ENCODE data around the gene EVX2.

The EVX2 gene

GRCh38 chr2:176082824-176083751 is 674 bp downstream of the EVX2 start:
- no peak for DNase-seq (ENCODE audit: low spot score)

DNA sequence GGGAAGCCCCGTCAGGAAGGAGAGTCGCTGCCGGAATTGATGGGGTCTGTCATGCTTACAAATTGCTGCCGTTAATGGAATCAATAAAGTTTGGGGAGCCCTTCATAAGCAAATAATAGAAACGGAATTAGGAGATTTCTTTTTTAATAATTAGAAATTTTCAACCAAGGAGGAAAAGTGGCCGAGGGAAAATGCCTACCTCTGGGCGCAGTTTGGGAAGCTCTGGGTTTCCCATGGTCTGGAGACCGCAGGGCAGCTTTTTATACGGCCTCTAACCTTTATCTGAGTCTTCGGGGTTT is 1.3 kb downstream of the EVX2 start:
- DNase-seq (ENCODE audit: low spot score): no peak

DNA sequence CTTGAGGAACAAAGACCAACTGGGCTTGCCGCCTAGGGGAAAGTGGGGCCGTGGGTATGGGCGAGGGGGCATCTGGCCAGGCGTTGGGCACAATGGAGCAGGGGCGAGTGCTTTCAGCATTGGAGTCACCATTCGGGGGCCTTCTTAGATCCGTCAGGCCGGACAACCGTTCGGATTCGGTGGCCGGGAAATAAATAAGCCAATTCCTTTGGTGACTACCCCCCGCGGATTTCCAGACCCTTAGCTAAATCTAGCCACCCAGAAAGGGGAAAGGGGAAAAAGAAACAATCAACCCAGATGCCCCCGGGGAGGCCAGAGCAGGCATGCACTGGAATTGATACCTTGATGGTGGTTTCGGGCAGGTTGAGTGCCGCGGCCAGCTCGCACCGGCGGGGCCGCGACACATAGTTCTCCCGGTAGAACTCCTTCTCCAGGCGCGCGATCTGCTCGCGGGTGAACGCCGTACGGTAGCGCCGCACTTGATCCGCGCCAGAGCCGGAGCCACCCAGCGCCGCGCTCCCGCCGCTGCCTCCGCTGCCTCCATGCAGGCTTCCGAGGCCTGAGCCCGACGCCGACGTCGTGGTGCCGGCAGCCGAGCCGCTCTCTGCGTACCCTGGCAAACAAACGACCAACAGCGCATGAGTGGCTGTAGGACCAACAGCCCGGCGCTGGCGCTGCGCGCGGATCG is 1.8 kb downstream of the EVX2 start:
- no peak for DNase-seq (ENCODE audit: low spot score)

DNA sequence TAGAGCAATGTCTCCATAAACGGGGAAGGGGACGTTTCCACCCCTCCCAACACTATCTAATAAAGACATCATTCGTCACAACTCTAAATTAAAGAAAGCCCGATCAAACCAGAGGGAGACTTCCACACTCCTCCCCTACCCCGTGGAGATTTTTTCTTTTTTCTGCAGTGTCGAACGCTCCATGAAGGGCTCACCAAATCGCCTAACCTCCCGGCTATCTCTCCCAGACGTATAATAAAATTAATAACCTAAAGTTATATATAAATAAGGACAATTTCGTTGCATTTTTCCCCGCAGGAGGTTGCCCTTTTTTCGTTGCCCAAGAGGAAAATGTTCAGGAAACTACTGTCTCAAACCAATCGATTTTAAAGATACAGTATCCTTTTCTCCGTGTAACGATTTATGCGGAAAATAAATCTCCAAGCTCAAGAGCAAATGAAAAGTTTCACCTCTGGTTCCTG is 2.4 kb downstream of the EVX2 start:
- no peak for DNase-seq (ENCODE audit: low spot score)

DNA sequence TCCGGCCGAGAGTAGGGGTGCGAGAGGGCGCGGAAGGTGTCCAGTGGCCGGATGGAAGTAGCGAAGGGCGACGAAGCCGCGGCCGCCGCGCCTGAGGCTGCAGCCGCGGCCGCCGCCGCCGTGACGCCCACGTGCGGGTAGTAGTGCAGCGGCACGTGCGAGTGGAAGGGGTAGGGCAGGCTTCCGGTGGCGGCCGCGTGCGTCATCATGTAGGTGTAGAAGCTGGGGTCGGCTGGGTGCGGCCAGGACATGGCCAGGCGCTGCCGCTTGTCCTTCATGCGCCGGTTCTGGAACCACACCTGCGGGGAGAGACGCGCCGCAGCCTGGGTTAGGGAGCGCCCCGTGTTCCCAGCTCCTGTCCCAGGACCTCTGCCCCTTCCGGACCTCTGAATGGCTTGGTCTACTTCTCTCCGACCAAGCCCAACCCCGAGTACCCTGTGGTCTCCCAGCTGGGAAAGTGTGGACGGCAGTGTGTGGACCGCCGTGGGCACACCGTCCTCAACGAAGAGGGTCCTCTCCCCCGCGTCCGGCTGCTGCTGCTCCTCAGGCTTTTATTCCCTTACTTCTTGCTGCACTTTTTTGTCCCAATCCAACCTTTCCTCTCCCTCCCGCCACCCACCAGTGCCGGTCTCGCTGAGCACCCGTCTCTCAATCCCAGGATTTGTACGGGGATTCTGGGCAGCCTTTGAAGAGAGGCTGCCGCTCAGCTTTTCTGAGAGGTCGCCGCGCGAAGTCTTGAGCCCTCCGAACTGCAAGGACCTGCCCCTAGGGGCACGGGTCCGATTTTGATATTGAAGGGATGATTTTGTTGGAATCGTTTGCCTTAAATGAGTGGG is 3.0 kb downstream of the EVX2 start:
- DNase-seq (ENCODE audit: low spot score): no peak

DNA sequence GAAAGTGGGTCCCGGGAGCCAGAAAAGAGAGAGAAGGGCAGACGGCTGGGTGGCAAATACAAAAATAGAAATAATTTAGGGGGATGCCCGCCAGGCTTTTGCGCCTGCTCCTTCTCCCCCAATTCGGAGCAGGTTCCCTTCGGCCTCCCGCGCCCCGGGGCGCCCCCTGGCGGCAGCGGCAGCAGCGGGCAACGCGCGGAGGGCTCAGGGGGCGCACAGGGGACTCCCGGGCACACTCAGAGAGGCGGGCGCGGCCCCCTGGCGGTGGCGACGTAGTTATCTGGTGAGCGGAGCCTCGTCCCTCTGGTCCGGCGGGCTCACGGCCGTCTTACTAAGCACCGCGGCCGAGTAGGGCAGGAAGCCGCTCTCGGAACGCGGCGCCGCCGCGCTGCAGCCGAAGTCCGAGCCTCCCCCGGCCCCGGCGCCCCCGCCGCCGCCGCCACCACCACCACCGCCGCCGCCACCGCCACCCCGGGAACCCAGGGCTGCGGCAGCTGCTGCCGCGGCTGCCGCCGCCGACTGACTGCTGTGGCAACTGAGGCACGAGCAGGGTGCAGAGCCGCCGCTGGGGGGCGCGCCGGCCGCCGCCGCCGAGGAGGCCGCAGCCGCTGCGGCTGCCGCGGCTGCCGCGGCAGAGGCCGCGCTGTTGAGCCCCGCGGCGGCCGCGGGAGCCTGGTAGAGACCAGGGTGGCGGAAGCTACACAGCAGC is 3.8 kb downstream of the EVX2 start:
- no peak for DNase-seq (ENCODE audit: low spot score)

- DNase-seq (ENCODE audit: low spot score): no peak
Measured at GRCh38 chr2:176079285-176079830, 4.4 kb downstream of the EVX2 start.

- DNase-seq (ENCODE audit: low spot score): no peak
Measured at GRCh38 chr2:176078541-176079284, 5.0 kb downstream of the EVX2 start.

- no peak for DNase-seq (ENCODE audit: low spot score)
Measured at GRCh38 chr2:176076796-176077195, 7.0 kb downstream of the EVX2 start.

DNA sequence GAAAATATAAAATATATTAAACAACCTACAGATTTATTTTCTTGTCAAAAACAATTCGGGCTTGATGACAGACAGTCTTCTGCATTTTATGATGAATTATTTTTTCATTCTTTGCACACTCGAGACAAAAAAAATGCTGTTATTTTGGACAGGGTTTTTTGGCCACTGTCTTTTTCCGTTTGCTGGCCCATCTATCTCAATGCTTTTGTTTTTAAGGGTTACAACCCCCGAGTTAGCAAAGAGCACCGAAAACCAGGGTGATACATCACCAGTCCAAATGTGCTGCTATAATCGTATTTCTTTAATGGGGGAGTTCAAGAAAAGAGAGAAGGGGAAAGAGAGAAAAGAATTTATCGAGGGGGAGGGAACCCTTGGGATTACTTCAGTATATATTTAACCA is 7.7 kb downstream of the EVX2 start:
- no peak for DNase-seq (ENCODE audit: low spot score)

- no peak for DNase-seq (ENCODE audit: low spot score)
Measured at GRCh38 chr2:176075481-176075880, 8.3 kb downstream of the EVX2 start.

- DNase-seq (ENCODE audit: low spot score): no peak
Measured at GRCh38 chr2:176074919-176075425, 8.8 kb downstream of the EVX2 start.

- no peak for DNase-seq (ENCODE audit: low spot score)
Measured at GRCh38 chr2:176072951-176073904, 10.5 kb downstream of the EVX2 start.

- DNase-seq (ENCODE audit: low spot score): no peak
Measured at GRCh38 chr2:176072292-176072669, 11.5 kb downstream of the EVX2 start.

DNA sequence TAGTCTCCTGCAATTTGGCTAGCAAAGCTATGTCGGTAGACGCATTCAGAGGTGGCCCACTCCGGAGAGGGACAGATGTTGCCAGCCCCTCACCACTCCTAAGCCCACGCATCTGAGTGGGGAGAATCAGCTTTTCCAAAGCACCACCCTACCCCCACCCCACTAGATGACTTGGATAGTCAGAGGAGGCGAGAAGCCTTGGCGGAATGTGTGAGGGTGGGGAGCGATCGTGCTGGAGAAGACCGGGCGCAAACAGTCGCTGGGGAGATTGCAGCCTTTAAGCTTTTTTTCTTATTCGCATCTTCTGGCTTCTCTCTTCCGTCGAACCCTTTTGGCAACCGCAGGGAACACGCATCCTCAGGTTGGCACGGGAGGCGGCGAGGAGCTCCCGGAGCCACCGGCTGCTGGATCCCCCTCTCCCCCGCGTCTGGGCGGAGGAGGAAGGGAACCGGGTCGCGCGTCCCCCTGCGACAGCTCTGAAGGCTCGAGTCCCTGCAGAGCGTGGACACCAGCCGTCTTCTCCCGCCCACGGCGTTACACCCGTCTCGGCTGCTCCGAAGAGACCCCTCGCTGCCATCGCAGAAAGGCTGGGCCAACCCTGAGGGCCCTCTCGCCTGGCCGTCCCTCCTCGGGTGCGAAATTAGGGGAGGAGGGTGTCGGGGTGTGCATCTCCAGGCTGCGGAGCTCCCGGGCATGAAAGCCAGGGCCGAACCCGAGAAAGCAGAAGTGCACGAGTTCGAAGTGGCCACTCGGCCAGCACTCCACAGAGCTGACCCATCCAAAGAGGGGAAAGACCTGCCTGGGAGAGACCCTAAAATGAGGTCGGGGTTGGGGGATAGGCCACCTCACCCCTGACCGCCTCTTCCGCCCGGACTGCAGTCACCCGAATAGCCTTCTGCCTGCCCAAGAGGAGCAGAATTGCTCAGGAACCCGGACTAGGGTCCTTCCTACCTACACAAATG is 12.2 kb downstream of the EVX2 start:
- DNase-seq (ENCODE audit: low spot score): no peak

GRCh38 chr2:176068419-176068832 is 15.3 kb downstream of the EVX2 start:
- DNase-seq (ENCODE audit: low spot score): no peak

GRCh38 chr2:176067589-176068418 is 16.0 kb downstream of the EVX2 start:
- no peak for DNase-seq (ENCODE audit: low spot score)

Data from kidney capillary endothelial cell (primary cell).